Chondrocyte (in vitro differentiated cells): ENCODE data around the gene NPTXR. TPM values are rescaled to one million over a fixed set of nuclear protein-coding genes. Genes with fewer than 3 reads are reported as not detected.

Source experiments
- DNase-seq: peaks from one replicate; pipeline ENCODE4 v3.0.0; 2021; ENCODE audit warnings: mixed read lengths, low spot score
- H3K27ac Mint-ChIP-seq: one replicate; pipeline ENCODE4 v1.8.0; 2021; ENCODE audit warnings: mild to moderate bottlenecking, moderate library complexity, mixed read lengths; ENCODE audit not compliant: unreplicated experiment
- H3K27me3 Mint-ChIP-seq: 2 replicates; pipeline ENCODE4 v1.8.0; 2021; ENCODE audit warnings: low read depth, mixed read lengths
- H3K36me3 Mint-ChIP-seq: 2 replicates; pipeline ENCODE4 v1.8.0; 2021; ENCODE audit warnings: low read depth, mixed read lengths
- H3K4me1 Mint-ChIP-seq: 2 replicates; pipeline ENCODE4 v1.8.0; 2021; ENCODE audit warnings: low read depth, mild to moderate bottlenecking, mixed read lengths
- H3K4me3 Mint-ChIP-seq: one replicate; pipeline ENCODE4 v1.8.0; 2021; ENCODE audit warnings: mild to moderate bottlenecking, moderate library complexity, mixed read lengths; ENCODE audit not compliant: unreplicated experiment
- H3K9me3 Mint-ChIP-seq: 2 replicates; pipeline ENCODE4 v1.8.0; 2021; ENCODE audit warnings: low read depth, mixed read lengths
- total RNA-seq: library from RNA; stranded (reverse); gene quantifications from 3 replicates; pipeline ENCODE4 v1.2.1, GENCODE V29; 2021
- TF ChIP-seq, protein P1 (sequence below): fragments of 200-600 bp; sonication (generic); IDR thresholded peaks from 2 replicates; pipeline ENCODE4 v1.5.0; 2021; ENCODE audit warnings: antibody characterized with exemption, mild to moderate bottlenecking, moderate library complexity

Gene NPTXR
- total RNA-seq, 1 donor from 2014 or later = 35.0 TPM

DNA sequence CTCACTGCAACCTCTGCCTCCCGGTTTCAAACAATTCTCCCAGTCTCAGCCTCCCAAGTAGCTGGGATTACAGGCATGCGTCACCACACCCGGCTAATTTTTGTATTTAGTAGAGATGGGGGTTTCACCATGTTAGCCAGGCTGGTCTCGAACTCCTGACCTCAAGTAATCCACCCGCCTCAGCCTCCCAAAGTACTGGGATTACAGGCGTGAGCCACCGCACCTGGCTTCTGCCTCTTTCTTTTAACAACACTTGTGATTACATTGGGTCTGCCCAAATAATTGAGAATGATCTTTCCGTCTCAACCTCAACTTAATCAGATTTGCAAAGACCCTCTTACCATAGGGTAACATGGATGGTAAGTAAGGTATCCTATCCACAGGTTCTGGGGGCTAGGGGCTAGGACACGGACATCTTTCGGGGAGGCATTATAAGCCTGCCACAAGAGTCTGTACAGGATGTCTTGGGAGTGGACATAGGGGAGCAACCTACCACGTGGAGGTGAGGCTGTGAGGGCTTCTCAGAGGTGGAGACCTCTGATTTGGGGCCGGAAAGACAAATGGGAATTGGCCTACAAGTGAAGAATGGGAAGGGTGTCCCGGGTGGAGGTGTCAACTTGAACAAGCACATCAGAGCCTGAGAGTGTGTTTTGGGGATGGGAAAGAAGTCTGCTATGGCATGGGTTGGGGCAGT, 30.8 kb upstream of the NPTXR start:
- Mint-ChIP-seq H3K27me3 (peaks cover 3% of the 10 kb centered on the region), H3K4me3 (no peak overlapping the region), H3K27ac (peak overlapping the region; percentile 41), H3K4me1 (peaks cover 23% of the 10 kb centered on the region), H3K9me3 (no peaks in the 10 kb centered on the region), H3K36me3 (peaks cover 1% of the 10 kb centered on the region)
- TF ChIP-seq, protein P1, sequence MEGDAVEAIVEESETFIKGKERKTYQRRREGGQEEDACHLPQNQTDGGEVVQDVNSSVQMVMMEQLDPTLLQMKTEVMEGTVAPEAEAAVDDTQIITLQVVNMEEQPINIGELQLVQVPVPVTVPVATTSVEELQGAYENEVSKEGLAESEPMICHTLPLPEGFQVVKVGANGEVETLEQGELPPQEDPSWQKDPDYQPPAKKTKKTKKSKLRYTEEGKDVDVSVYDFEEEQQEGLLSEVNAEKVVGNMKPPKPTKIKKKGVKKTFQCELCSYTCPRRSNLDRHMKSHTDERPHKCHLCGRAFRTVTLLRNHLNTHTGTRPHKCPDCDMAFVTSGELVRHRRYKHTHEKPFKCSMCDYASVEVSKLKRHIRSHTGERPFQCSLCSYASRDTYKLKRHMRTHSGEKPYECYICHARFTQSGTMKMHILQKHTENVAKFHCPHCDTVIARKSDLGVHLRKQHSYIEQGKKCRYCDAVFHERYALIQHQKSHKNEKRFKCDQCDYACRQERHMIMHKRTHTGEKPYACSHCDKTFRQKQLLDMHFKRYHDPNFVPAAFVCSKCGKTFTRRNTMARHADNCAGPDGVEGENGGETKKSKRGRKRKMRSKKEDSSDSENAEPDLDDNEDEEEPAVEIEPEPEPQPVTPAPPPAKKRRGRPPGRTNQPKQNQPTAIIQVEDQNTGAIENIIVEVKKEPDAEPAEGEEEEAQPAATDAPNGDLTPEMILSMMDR = no peak
- DNase-seq = no peak

DNA sequence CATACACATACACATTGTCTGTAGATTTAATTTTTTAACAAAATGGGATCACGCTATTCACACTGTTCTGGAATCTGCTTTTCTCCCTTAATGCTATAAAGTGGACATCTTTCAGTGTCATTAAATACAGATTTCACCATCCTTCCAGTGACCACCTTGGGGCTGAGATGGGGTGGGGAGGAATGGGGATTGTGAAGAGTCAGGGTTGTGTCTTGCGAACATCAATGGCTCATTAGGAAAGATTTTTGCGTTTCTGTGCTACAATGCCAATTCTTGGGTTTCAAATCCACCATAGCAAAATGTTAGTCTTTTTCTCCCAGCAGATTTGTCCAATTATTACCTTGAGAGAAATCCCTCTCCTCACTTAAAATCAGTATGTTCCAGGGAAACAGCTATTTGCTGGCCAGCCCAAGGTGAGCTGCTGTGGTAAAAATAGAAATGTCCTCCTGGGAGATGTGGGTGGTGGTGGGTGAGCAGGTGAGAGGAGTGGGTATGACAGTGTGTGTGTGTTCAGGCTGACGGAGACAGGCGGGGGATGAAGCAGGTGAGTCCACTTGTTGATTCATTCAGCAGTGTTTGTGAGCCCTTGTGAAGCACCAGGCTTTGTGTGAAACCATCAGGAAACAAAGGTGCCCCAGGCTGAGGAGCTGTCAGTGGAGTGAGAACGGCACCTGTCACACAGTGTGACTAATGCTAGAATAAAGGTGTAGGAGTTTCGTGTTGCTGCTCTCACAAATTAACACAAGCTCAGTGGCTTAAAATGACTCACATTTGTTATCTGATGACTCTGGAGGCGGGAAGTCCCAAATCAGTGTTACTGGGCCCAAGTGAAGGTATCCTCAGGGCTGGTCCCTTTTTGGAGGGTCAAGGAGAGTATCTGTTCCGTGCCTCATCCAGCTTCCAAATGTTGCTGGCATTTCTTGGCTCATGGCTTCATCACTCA, 29.9 kb upstream of the NPTXR start:
- Mint-ChIP-seq H3K9me3 (no peaks in the 10 kb centered on the region), H3K36me3 (peaks cover 1% of the 10 kb centered on the region), H3K27ac (peak overlapping the region; percentile 98)

DNA sequence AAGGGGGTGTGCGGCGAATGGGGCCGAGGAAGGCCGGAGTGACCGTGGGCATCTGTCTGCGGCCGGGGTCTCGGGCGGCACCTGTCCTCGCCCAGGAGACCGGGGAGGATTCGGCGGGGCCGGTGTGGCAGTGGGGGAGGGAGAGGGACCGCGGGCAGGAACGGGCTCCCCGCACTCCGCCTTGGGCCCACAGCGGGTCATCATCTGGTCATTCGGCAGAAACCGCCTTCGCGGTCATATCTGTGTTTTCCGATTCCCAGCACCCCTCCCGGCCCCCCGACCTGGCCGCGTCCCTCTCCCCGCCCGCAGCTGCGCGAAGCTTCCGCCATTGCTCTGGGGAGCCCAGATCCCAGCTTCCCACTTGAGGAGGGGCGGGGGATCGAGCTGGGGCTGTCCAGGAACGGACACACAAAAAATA, 29.0 kb upstream of the NPTXR start:
- H3K27ac Mint-ChIP-seq = peak overlapping the region; percentile 98
- peaks cover 29% of the 10 kb centered on the region for H3K4me1 Mint-ChIP-seq
- H3K9me3 Mint-ChIP-seq = no peaks in the 10 kb centered on the region
- peaks cover under 1% of the 10 kb centered on the region for H3K36me3 Mint-ChIP-seq
- peak overlapping the region; percentile 84 for H3K4me3 Mint-ChIP-seq
- DNase-seq = peak; percentile 90
- peaks cover 2% of the 10 kb centered on the region for H3K27me3 Mint-ChIP-seq
- TF ChIP-seq, protein P1 = no peak

More for the DNA sequence above, 29.9 kb upstream of the NPTXR start:
- peaks cover 3% of the 10 kb centered on the region for H3K27me3 Mint-ChIP-seq
- peaks cover 24% of the 10 kb centered on the region for H3K4me1 Mint-ChIP-seq
- TF ChIP-seq, protein P1 = no peak
- DNase-seq = no peak
- H3K4me3 Mint-ChIP-seq = peak overlapping the region; percentile 84

DNA sequence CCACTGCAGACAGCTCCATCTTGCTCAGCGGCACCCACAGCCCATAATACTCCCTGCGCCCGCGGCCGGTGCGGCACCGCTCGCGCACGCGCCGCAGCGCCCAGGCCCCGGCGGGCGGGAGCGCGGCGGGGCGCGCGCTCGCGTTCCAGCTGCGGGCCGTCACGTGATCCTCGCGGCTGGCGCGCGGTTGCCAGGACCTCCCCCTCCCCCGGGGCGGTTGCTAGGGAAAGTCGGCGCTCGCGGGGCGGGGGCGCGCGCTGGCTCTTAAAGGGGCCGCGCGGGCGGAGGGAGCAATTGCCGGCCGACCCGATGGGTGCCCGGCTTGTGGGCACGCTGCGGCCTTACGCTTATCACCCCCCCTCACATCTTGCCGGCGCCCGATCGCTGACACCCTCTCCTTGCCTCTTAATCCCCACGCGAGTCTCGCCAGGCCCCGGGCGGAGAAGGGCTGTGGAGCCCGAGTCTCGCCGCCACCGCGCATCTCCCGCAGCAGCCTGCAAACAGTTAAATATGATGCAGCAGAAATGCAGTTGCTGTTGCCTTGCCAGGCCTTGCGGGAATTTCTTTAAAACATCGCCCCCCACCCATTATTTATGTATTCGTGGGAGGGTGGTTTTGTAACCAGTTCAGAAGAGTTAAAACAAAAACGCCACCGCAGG, 28.5 kb upstream of the NPTXR start, which contains the start of gene CBX6:
Gene CBX6 (minus strand): TSS at position 45 of the 659 bp plus-strand sequence. CDS start 26 bp downstream, at position 19.
- H3K36me3 Mint-ChIP-seq = no peaks in the 10 kb centered on the region
- DNase-seq = peak; percentile 97
- TF ChIP-seq, protein P1 = no peak
- peak within 1 kb of the TSS; percentile 89 for H3K4me3 Mint-ChIP-seq
- H3K27ac Mint-ChIP-seq = peak within 1 kb of the TSS; percentile 98
- no peaks in the 10 kb centered on the region for H3K9me3 Mint-ChIP-seq
- peaks cover 2% of the 10 kb centered on the region for H3K27me3 Mint-ChIP-seq
- peaks cover 29% of the 10 kb centered on the region for H3K4me1 Mint-ChIP-seq
